Gastrocnemius medialis (tissue), 4 donors: ENCODE measurements around the gene PPP2R5E. TPM values are rescaled to one million over a fixed set of nuclear protein-coding genes. Genes with fewer than 3 reads are reported as not detected.
A peak's percentile ranks its signal among the peaks of the same experiment; 100 is the strongest.

Experiments
- ATAC-seq, 2 donors: fragments of 150-250 bp; one replicate each; pipeline ENCODE4 v1.9.1; 2016
- DNase-seq, 2 donors: peaks; one replicate each; pipeline ENCODE4 v3.0.0-alpha.2; 2019
- H3K27ac ChIP-seq, 4 donors: fragments of 200-600 bp; sonication (generic); 1 replicate in 1 of 4; 2 replicates in 3 of 4; pipeline ENCODE4 v1.5.1; 2016 to 2018; ENCODE audit warnings: mild to moderate bottlenecking in 2 of 4, moderate library complexity in 1 of 4
- H3K27me3 ChIP-seq, 3 donors: fragments of 200-600 bp; sonication (generic) in 2 of 3; 1 replicate in 1 of 3; 2 replicates in 2 of 3; pipeline versions ENCODE4 v1.5.1 to v1.6.0; 2016 to 2019; ENCODE audit warnings: mild to moderate bottlenecking in 1 of 3, moderate library complexity in 1 of 3
- H3K36me3 ChIP-seq, 2 donors: fragments of 200-600 bp; sonication (generic) in 1 of 2; one replicate each; pipeline ENCODE4 v1.5.1; 2017 to 2018
- H3K4me1 ChIP-seq, 2 donors: fragments of 200-600 bp; sonication (generic) in 1 of 2; one replicate each; pipeline ENCODE4 v1.5.1; 2016 to 2017; ENCODE audit warnings: mild to moderate bottlenecking in 2 of 2
- H3K4me3 ChIP-seq, 4 donors: fragments of 200-600 bp; sonication (generic) in 3 of 4; 1 replicate in 1 of 4; 2 replicates in 3 of 4; pipeline ENCODE4 v1.5.1; 2016 to 2019; ENCODE audit warnings: mild to moderate bottlenecking in 2 of 4
- H3K9me3 ChIP-seq, 3 donors: fragments of 200-600 bp; sonication (generic) in 2 of 3; 1 replicate in 1 of 3; 2 replicates in 2 of 3; pipeline ENCODE4 v1.5.1; 2016 to 2019
- CTCF ChIP-seq, 5 experiments: fragments of 450-650 bp in 3 of 5; fragments of 200-600 bp in 2 of 5; sonication (generic) in 2 of 5; IDR thresholded peaks in 4 of 5; conservative IDR thresholded peaks in 1 of 5; 1 replicate in 4 of 5; 2 replicates in 1 of 5; pipeline ENCODE4 v1.5.1; 2016 to 2019; ENCODE audit warnings: antibody characterized with exemption in 5 of 5, mild to moderate bottlenecking in 3 of 5, moderate library complexity in 3 of 5
- POLR2A ChIP-seq, 2 donors: fragments of 450-650 bp; IDR thresholded peaks; one replicate each; pipeline ENCODE4 v1.6.1; 2017; ENCODE audit warnings: antibody characterized with exemption in 2 of 2, mild to moderate bottlenecking in 2 of 2, moderate library complexity in 2 of 2
- in situ Hi-C, 4 donors: fragments of 200-750 bp; cut with MboI; loops; one replicate each; pipeline versions ENCODE4 v1.15.0 to v1.8.0; 2017; ENCODE audit warnings: low sequenced_read_pairs in 4 of 4
- intact Hi-C: fragments of 100-400 bp; cut with DNase I; formaldehyde crosslinking; loops from one replicate; pipeline ENCODE4 v1.15.1; 2023; ENCODE audit warnings: low total_unique reads
- total RNA-seq, 4 donors: library from RNA; depleted of rRNA; stranded (reverse); fragments of >200 nt; gene quantifications; one replicate each; pipeline versions ENCODE4 v1.1.0 to v1.2.3, GENCODE V29; 2016

Gene PPP2R5E
- total RNA-seq, 4 donors from 2014 or later = 14.6 to 25.8 (median 22.3) TPM

GRCh38 chr14:63565448-63565847 is 22.3 kb upstream of the PPP2R5E start:
- no peak for TF ChIP-seq CTCF (IDR thresholded peaks at IDR 0.05 in 4 of 5, conservative IDR thresholded peaks at IDR 0.05 in 1 of 5)
- no peak for TF ChIP-seq POLR2A (IDR thresholded peaks at IDR 0.05)
- intact Hi-C loops = no loop called here
- DNase-seq (no peak), ATAC-seq (no peak)
- in situ Hi-C loops = no loop called here
- no peak overlapping the region for H3K4me3 ChIP-seq
- H3K27me3 ChIP-seq = no peaks in the 10 kb centered on the region
- H3K27ac ChIP-seq = no peak overlapping the region
- H3K4me1 ChIP-seq = no peaks in the 10 kb centered on the region
- no peaks in the 10 kb centered on the region for H3K9me3 ChIP-seq
- H3K36me3 ChIP-seq = no peaks in the 10 kb centered on the region

DNA sequence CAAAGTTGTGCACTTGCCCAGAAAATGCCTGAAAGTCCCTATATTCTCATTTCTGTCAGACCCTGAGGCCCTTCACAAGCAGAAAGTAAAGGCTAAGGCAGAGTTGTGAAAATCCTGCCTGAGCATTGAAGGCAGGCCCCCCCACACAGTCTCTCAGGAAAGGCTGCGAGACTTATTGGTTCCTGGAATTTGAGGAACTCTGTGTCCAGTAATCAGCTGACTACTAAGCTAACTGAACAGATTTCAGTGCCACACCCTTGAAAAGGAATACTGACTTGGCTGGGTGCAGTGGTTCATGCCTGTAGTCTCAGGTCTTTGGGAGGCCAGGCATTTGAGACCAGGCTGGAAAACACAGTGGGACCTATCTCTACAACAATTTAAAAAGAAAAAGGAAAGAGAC is 21.1 kb upstream of the PPP2R5E start:
- Histone ChIP-seq H3K27ac (no peak overlapping the region), H3K4me1 (no peaks in the 10 kb centered on the region), H3K9me3 (no peaks in the 10 kb centered on the region), H3K36me3 (no peaks in the 10 kb centered on the region), H3K27me3 (no peaks in the 10 kb centered on the region), H3K4me3 (no peak overlapping the region)
- ATAC-seq (no peak), DNase-seq (peak in 1 of 2 donors; percentile 23)
- in situ Hi-C loops = no loop called here
- intact Hi-C loops = no loop called here
- no peak for TF ChIP-seq POLR2A (IDR thresholded peaks at IDR 0.05)
- no peak for TF ChIP-seq CTCF (IDR thresholded peaks at IDR 0.05 in 4 of 5, conservative IDR thresholded peaks at IDR 0.05 in 1 of 5)

- H3K27me3 ChIP-seq = no peaks in the 10 kb centered on the region
- TF ChIP-seq POLR2A (IDR thresholded peaks at IDR 0.05) = no peak
- no peak for TF ChIP-seq CTCF (IDR thresholded peaks at IDR 0.05 in 4 of 5, conservative IDR thresholded peaks at IDR 0.05 in 1 of 5)
- intact Hi-C loops = no loop called here
- no peak for DNase-seq
- in situ Hi-C loops = no loop called here
- H3K9me3 ChIP-seq = no peaks in the 10 kb centered on the region
- no peak for ATAC-seq
- no peak overlapping the region for H3K4me3 ChIP-seq
- no peaks in the 10 kb centered on the region for H3K36me3 ChIP-seq
- no peaks in the 10 kb centered on the region for H3K4me1 ChIP-seq
- no peak overlapping the region for H3K27ac ChIP-seq
These were observed 20.3 kb upstream of the PPP2R5E start for GRCh38 chr14:63563370-63564026.

DNA sequence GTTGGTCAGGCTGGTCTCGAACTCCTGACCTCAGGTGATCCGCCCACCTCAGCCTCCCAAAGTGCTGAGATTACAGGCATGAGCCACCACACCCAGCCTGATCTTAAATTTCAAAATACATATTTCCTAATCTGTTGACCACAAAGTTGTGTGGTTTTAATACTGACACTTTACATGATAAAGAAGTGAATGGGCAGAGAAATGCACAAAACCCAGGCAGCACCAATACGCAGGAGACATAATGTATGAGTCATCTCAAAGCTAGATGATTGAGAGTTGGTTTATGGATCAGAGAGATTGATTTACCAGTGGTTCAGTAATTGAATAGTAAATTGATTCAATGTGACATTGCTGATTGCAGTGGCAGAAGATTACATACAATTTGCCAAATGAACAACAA is 19.2 kb upstream of the PPP2R5E start:
- in situ Hi-C loops (no loop called here), intact Hi-C loops (no loop called here)
- Histone ChIP-seq H3K27me3 (no peaks in the 10 kb centered on the region), H3K36me3 (no peaks in the 10 kb centered on the region), H3K4me1 (no peaks in the 10 kb centered on the region), H3K9me3 (no peaks in the 10 kb centered on the region), H3K27ac (no peak overlapping the region), H3K4me3 (no peak overlapping the region)
- ATAC-seq (no peak), DNase-seq (no peak)
- no peak for TF ChIP-seq CTCF (IDR thresholded peaks at IDR 0.05 in 4 of 5, conservative IDR thresholded peaks at IDR 0.05 in 1 of 5)

DNA sequence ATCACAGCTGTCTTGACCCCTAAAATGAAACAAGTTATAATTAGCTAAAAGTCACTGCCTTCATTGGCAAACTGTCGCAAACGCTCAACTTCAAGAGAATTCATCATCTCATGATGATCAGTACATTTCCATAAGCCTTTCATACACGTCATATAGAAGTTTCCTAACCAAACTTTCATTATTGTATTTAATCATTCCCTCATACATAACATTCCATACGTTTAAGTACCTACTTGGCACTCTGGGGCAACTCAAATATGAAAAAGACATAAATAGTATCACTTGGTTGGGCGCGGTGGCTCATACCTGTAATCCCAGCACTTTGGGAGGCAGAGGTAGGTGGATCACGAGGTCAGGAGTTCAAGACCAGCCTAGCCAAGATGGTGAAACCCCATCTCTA is 12.4 kb upstream of the PPP2R5E start:
- no peak for TF ChIP-seq CTCF (IDR thresholded peaks at IDR 0.05 in 4 of 5, conservative IDR thresholded peaks at IDR 0.05 in 1 of 5)
- no peak for TF ChIP-seq POLR2A (IDR thresholded peaks at IDR 0.05)
- H3K27me3 ChIP-seq = no peaks in the 10 kb centered on the region
- no peak overlapping the region for H3K27ac ChIP-seq
- no peaks in the 10 kb centered on the region for H3K36me3 ChIP-seq
- H3K4me1 ChIP-seq = no peaks in the 10 kb centered on the region
- in situ Hi-C loops (no loop called here), intact Hi-C loops (no loop called here)
- ATAC-seq (no peak), DNase-seq (no peak)
- H3K4me3 ChIP-seq = no peak overlapping the region
- no peaks in the 10 kb centered on the region for H3K9me3 ChIP-seq
